K562 (cell line): ENCODE results near the gene QRFP. TPM values are rescaled to one million over a fixed set of nuclear protein-coding genes. Genes with fewer than 3 reads are reported as not detected.
A peak's percentile ranks its signal among the peaks of the same experiment; 100 is the strongest.
"Not testable (repeated sequence)": the region's sequence is repeated elsewhere in the genome, so short reads cannot be mapped to it uniquely, and the experiment has no call there.

Experiments
- ATAC-seq: fragments of 200-7000 bp; cut with Tn5 transposase; 3 replicates; pipeline ENCODE4 v1.9.1; 2020; ENCODE audit warnings: moderate library complexity
- BruUV-seq: library from RNA; stranded (reverse); fragments of 400-500 nt; replicated peaks from 2 replicates; lab custom pipeline; 2021; lab: Mats Ljungman, UMichigan
- CTCF ChIA-PET: fragments of 300-600 bp; formaldehyde crosslinking; extraction: SDS; loops from one replicate; lab custom pipeline; 2021; ENCODE audit warnings: low intra/inter-chr PET ratio; lab: Yijun Ruan, JAX
- POLR2A ChIA-PET: fragments of 300-600, 350-650 bp; sonication (Branson Sonifier 250); formaldehyde crosslinking; extraction: SDS; loops from one replicate; lab custom pipeline; 2021; ENCODE audit warnings: antibody characterized with exemption, inconsistent platforms; lab: Yijun Ruan, JAX
- DNase-seq, 4 experiments: peaks; one replicate each; pipeline versions ENCODE4 v3.0.0 to v3.0.0-alpha.2; 2011 to 2018; ENCODE audit warnings: low spot score in 3 of 4, mixed read lengths in 3 of 4; ENCODE audit errors: extremely low read depth in 1 of 4
- FAIRE-seq: peaks from 2 replicates; lab custom pipeline; 2011; peaks lifted over from hg19 to GRCh38; lab: Jason Lieb, UNC
- H2AFZ ChIP-seq: 2 replicates; pipeline ENCODE4 v1.6.0; 2011; ENCODE audit warnings: low read depth, low read length, control low read depth, inconsistent platforms
- H3K27ac ChIP-seq: fragments of 200-600 bp; 3 replicates; pipeline ENCODE4 v1.8.0; 2011; ENCODE audit warnings: low read depth, mild to moderate bottlenecking, control low read depth, inconsistent platforms, low read length, moderate library complexity, mixed read lengths; ENCODE audit errors: extremely low read depth
- H3K27me3 ChIP-seq, 2 experiments: fragments of 300-600 bp in 1 of 2; 2 replicates in 1 of 2; 3 replicates in 1 of 2; pipeline versions ENCODE4 v1.6.0 to v1.8.0; 2011; ENCODE audit warnings: inconsistent platforms in 2 of 2, low read length in 2 of 2, mild to moderate bottlenecking in 1 of 2, mixed read lengths in 1 of 2, moderate library complexity in 1 of 2; ENCODE audit not compliant: control insufficient read depth in 2 of 2, insufficient read depth in 2 of 2
- H3K36me3 ChIP-seq: fragments of 300-600 bp; 3 replicates; pipeline ENCODE4 v1.8.0; 2011; ENCODE audit warnings: mild to moderate bottlenecking, low read length, inconsistent platforms; ENCODE audit not compliant: control insufficient read depth, insufficient read depth
- H3K4me1 ChIP-seq, 2 experiments: fragments of 200-600 bp in 1 of 2; replicated peaks in 1 of 2; 2 replicates in 1 of 2; 3 replicates in 1 of 2; pipeline versions ENCODE4 v1.5.1 to v1.8.0; 2011; ENCODE audit warnings: inconsistent platforms in 2 of 2, low read length in 2 of 2, mild to moderate bottlenecking in 1 of 2, mixed read lengths in 1 of 2, moderate library complexity in 1 of 2; ENCODE audit not compliant: control insufficient read depth in 2 of 2, insufficient read depth in 2 of 2
- H3K4me2 ChIP-seq: 2 replicates; pipeline ENCODE4 v1.6.1; 2011; ENCODE audit warnings: low read length, control low read depth, inconsistent platforms, mixed read lengths; ENCODE audit not compliant: insufficient read depth
- H3K4me3 ChIP-seq: fragments of 200-600 bp; sonication (generic), shearing (Covaris generic); 2 replicates; pipeline ENCODE4 v1.5.1; 2016; ENCODE audit warnings: control low read depth, inconsistent platforms
- H3K79me2 ChIP-seq: fragments of 200-600 bp; 3 replicates; pipeline ENCODE4 v1.8.0; 2011; ENCODE audit warnings: low read length, inconsistent platforms; ENCODE audit not compliant: control insufficient read depth, insufficient read depth
- H3K9ac ChIP-seq, 2 experiments: 2 replicates each; pipeline versions ENCODE4 v1.6.0 to v1.6.1; 2011; ENCODE audit warnings: low read depth in 2 of 2, low read length in 2 of 2, control low read depth in 1 of 2, inconsistent platforms in 1 of 2, mild to moderate bottlenecking in 1 of 2, mixed read lengths in 1 of 2; ENCODE audit not compliant: insufficient read depth in 1 of 2
- H3K9me1 ChIP-seq: one replicate; pipeline ENCODE4 v1.6.0; 2011; ENCODE audit warnings: inconsistent platforms, mild to moderate bottlenecking, low read length, moderate library complexity; ENCODE audit not compliant: control insufficient read depth, insufficient read depth
- H3K9me3 ChIP-seq: replicated peaks from 2 replicates; pipeline ENCODE4 v1.5.1; 2011; ENCODE audit warnings: low read depth, low read length, inconsistent platforms; ENCODE audit not compliant: control insufficient read depth, insufficient read depth
- H4K20me1 ChIP-seq: replicated peaks from 2 replicates; pipeline ENCODE4 v1.6.1; 2011; ENCODE audit warnings: low read length, inconsistent platforms, mixed read lengths; ENCODE audit not compliant: control insufficient read depth, insufficient read depth
- MLX ChIP-seq, 2 experiments: fragments of 450-650 bp in 1 of 2; sonication (generic) in 1 of 2; formaldehyde crosslinking; conservative IDR thresholded peaks; 2 replicates each; pipeline versions ENCODE4 v1.4.0 to v1.8.1; 2020 to 2022; ENCODE audit warnings: mild to moderate bottlenecking in 1 of 2, missing genetic modification reagents in 1 of 2
- WGBS: fragments of 100-300 bp; shearing (Covaris generic); methylation state at CpG from one replicate; pipeline ENCODE4 v1.1.6; 2016; ENCODE audit warnings: low coverage, mixed read lengths; ENCODE audit not compliant: insufficient coverage; ENCODE audit errors: missing lambda C conversion rate; 5-methylcytosine and 5-hydroxymethylcytosine counted together
- in situ Hi-C: fragments of 300-500 bp; cut with MboI; formaldehyde crosslinking; loops from 4 replicates; pipeline ENCODE4 v1.15.0; 2018; ENCODE audit warnings: inconsistent platforms, mixed read lengths
- intact Hi-C: fragments of 100-400 bp; cut with micrococcal nuclease; formaldehyde crosslinking; loops from 2 replicates; pipeline ENCODE4 v1.14.2; 2022
- polyA plus RNA-seq, 8 experiments: library from polyadenylated mRNA; depleted of rRNA in 4 of 8; stranded (reverse) in 5 of 8; unstranded in 3 of 8; fragments of >200 nt; fragmentation: Nextera tagmentation in 2 of 8; fragmentation: Illumina TruSeq in 1 of 8; extraction: Ambion mirVana in 2 of 8; extraction: Trizol in 1 of 8; gene quantifications; 2 replicates each; pipeline versions ENCODE4 v1.2.1 to v1.2.3, GENCODE V29; 2011 to 2014; ENCODE audit warnings: inconsistent platforms in 1 of 8, missing spikeins in 1 of 8
- total RNA-seq, 7 experiments: library from RNA; depleted of rRNA in 6 of 7; stranded (reverse); fragments of >200 nt in 6 of 7; fragmentation: Illumina TruSeq in 2 of 7; extraction: Trizol in 2 of 7; gene quantifications; 2 replicates each; pipeline versions ENCODE4 v1.2.1 to v1.2.3, GENCODE V29; 2011 to 2021; ENCODE audit warnings: low replicate concordance in 1 of 7

QRFP gene
- total and polyA plus RNA-seq, 9 of the 15 experiments (the other 6 are each of a cell fraction or from before 2014, with no cell fraction given), result not detected

GRCh38 chr9:130848514-130848913, 48.1 kb downstream of the QRFP start:
- POLR2A ChIA-PET, result interaction anchor here (0.6 to 11.7 kb wide), 4 partner anchors 9 to 74 kb away, joined by 3 to 147 read pairs (median 51); partner anchors contain the start of gene ABL1
- H3K79me2 ChIP-seq, H3K36me3 ChIP-seq, DNase-seq, H3K27me3 ChIP-seq, FAIRE-seq, BruUV-seq, H2AFZ ChIP-seq, H3K4me2 ChIP-seq, H3K4me3 ChIP-seq, ATAC-seq, intact Hi-C loops, H3K27ac ChIP-seq, in situ Hi-C loops, H3K9ac ChIP-seq, H3K9me3 ChIP-seq: not testable (repeated sequence)
- WGBS, result 89% methylated on average over 8 of the region's 8 CpGs
- Histone ChIP-seq H3K9me1 (peaks cover 11% of the 10 kb centered on the region), H4K20me1 (peaks cover 14% of the 10 kb centered on the region), H3K4me1 (peaks cover 24 to 29% of the 10 kb centered on the region in 2 experiments)
- TF ChIP-seq MLX (CRISPR knock-in tag; conservative IDR thresholded peaks at IDR 0.05), result peak in 1 of 2 experiments; percentile 95; a peak in 2 of 4 replicates
- CTCF ChIA-PET, result interaction anchor here (0.5 to 2.0 kb wide), 6 partner anchors 10 to 203 kb away, joined by 3 to 8 read pairs (median 6); no protein-coding TSS in a partner anchor
